Stimulated activated CD4-positive, alpha-beta T cell treated with anti-CD3 and anti-CD28 coated beads, Interleukin-12 subunit alpha, Interleukin-12 subunit beta, amount 100 ng/mL, for 48 hours (primary cell): Measurements from ENCODE around the gene IFIT1.
"Not testable (repeated sequence)": the region's sequence is repeated elsewhere in the genome, so short reads cannot be mapped to it uniquely, and the experiment has no call there.

Experiments used
- DNase-seq, 3 donors: peaks; one replicate each; pipeline ENCODE4 v3.0.0-alpha.2; 2020; ENCODE audit warnings: low read depth in 2 of 3, low spot score in 1 of 3

IFIT1 gene

DNA sequence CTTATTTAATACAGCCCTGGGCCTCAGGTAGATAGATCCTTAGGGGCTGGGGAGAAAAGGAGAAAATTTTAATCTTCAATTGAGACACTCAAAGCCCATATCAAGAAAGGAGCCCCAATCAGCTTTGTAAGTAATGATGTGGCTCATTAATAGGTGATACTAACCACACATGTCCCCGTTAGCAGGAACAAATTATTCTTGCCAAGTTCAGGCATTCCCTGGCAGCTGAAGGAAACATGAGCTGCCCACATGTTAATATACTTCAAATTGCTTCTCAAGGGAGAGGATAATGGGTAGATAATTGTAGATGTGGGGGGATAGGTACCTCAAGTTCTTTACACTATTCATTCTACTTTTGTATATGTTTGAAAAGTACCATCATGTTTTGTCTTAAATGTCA is 36.5 kb downstream of the IFIT1 start:
- no peak for DNase-seq

DNA sequence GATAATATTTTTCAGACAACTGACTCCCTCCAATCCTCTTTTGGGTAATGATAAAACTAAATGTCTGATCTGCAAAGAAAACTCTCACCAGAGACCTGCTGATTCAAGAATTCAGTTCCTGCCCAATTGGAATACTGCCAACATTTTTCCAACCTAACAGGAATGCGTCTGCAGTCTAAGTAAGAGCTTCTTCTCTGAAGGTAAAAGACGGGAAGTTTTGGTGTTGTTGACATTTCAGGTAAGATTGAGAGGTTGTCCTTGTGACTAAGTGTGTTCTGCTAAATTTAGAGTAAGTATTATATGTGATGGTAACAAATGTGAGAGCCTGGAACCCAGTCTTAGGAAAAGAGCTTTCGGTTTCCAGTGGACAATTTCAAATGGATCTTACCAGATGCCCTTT is 39.6 kb downstream of the IFIT1 start:
- DNase-seq: no peak

DNA sequence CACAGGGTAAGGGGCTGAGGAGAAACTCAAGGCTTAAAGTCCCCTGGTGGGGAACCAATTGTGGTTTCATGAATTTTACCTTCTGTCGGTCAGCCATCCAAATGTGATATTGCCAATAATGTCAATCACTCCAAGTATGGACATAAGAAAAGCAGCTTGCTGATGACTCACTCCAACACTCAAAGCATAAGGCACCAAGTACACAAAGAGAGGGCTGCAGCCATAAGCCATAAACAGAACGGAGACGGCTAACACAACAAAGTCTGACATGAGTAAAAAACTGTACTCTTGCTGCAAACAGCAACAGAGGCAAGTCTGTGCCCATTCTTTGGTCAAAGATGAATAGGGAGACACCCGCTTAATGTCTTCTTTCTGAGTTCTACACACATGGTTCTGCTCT is 46.1 kb downstream of the IFIT1 start:
- DNase-seq: no peak

DNA sequence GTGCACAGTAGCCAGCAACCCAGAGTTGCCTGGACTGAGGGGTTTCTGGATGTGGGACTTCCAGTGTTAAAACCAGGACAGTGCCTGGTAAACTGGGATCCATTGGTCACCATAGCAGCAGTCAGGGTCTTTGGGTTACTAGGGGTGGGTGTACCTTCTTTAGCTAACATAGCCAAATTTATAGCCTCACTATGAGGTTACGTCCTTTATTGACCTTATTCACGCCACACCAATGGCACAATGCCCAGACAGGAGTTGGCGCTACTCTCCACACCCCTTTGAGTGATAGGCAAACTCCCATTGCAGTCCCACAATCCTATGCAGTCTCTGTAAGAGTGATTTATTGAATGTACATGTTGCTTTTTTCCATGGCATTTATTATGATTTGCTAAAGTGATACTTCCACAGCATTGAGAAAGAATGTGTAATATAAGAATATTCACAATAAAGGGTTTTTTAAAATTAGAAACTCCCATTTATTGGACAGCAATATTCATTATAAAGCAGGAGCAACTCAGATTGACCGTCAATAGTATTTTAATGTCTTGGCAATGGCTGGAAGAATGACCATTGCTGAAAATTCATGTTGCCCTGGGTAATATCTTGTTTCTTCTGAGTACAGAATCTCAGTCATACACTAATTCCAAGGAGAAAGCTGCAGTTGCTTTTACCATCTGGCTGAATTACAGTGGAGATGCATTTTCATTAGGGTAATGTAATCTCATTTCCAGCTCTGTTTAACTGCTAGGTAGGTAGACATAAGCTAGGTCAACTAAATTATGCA is 48.0 kb downstream of the IFIT1 start:
- no peak for DNase-seq

DNA sequence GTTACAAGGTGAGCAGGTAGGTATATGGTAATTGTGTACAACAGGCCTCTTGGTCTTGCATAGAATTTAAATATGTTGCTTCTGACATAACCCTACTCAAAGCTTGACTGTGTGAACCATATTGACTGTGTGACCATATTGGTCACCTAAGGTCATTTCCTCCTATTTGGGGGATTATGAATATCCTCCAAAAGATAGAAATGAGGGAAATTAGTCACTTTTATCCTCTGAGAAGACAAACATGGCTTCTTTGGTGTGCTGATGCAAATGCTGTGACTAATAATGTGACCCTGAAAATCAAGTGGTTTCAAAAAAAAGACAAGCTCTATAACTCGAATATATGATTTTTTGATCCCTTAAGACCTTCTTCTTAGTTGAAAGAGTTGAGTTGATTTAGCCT is 49.9 kb downstream of the IFIT1 start:
- DNase-seq: no peak

DNA sequence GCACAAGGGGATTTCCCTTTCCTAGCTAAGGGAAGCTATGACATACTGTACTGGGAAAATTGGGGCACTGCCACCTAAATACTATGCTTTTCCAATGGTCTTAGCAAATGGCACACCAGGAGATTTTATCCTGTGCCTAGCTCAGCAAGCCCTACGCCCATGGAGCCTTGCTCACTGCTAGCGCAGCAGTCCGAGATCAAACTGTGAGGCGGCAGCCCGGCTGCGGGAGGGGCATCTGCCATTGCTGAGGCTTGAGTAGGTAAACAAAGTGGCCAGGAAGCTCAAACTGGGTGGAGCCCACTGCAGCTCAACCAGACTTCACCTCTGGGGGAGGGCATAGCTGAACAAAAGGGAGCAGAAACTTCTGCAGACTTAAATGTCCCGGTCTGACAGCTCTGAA is 52.4 kb downstream of the IFIT1 start:
- DNase-seq: not testable (repeated sequence)

DNA sequence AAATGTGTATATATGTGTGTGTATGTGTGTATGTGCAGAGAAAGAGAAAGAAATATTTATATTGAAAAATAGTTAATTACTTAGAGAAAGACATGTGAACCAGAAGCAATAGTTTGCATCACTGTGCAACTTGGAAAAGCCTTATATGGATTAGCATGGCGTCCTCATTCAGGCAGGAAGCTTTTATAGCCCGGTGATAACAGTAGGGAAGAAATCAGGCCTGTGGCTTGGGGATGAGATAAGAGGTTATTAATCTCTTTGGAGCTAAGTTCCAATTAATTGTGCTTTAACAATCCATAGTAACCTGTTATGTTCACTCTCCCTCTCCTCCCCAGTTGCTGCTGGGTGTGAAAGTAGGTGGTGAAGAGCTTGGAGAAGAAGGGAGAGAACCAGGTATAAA is 58.5 kb downstream of the IFIT1 start:
- no peak for DNase-seq

DNA sequence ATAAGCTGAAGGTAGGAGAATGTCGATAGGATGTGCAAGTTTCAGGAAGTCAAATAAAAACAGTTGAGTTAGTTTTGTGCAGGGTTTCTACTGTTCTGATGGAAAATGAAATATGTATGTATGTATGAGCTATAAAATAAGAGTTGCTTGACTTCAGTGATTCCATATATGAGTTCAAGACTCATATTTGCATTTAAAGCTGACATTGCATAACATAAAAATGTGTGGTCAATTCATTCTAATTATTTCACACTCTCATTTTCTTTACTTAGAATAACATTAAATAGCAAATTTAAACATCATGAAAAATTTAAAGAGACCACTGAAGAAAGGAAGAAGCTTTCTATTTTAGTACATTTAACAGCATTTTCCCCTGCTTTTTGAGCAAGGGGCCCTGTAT is 59.8 kb downstream of the IFIT1 start:
- no peak for DNase-seq

DNA sequence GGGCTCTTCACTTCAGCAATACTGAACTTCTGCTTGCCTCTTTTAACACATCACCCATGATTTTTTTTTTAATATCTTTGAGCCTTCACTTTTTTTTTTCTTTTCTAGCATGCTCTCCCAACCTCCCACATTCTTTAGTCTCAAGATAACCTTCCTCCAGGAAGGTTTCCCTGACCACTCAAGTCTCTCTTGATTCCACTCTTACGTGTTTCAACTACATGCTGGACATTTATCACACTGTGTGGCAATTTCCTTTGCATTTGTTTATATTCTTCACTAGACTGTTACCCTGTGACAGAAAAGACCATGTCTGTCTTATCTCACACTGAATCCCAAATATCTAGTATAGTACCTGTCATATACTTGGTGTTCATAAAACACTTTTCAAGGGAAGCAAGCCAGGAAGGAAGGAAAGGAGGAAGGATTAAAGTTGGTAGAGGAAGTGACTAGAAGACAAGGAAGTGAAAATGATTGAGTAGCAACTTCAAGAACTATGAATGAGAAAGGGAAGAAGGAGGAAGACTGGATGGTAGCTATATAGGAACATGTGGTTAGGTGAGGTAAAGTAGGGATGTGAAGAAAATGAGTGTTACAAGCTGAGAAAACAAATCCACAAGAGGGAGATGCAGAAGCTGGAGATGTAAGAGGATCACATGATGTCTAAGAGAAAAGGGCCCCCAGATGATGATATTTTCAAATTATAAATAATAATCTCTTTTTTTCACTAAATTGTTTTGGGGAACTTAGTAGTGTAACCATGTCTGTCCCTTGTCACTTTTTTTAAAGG is 62.3 kb downstream of the IFIT1 start:
- no peak for DNase-seq
